Measurements from ENCODE around the gene WDR33.

DNA sequence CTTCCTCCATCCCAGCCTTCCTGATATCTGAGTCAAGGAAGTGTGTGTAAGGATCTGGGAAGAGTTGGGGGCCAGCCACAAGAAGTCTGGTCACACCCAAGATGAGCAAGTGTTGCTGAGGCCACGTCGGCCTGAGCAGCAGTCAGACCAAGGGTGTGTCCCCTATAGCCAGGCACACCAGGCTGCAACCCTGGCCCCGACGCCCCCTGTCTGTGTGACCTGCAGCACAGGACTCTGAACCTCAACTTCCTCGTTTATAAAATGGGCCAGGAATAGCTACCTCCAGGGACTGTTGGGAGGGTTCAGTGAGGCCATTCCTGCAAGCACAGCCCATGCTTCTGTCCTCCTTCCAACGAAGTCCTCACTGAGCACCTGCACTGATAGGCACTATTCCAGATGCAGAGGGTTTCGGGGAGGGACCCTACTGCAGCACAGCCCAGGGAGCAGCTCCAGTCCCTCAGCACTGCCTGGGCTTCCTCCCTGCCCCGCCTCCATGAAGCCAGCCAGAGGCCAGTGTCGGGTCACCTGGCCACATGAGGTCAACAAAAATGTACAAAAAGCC is 148.9 kb downstream of the WDR33 start:
- TF ChIP-seq, protein P1, sequence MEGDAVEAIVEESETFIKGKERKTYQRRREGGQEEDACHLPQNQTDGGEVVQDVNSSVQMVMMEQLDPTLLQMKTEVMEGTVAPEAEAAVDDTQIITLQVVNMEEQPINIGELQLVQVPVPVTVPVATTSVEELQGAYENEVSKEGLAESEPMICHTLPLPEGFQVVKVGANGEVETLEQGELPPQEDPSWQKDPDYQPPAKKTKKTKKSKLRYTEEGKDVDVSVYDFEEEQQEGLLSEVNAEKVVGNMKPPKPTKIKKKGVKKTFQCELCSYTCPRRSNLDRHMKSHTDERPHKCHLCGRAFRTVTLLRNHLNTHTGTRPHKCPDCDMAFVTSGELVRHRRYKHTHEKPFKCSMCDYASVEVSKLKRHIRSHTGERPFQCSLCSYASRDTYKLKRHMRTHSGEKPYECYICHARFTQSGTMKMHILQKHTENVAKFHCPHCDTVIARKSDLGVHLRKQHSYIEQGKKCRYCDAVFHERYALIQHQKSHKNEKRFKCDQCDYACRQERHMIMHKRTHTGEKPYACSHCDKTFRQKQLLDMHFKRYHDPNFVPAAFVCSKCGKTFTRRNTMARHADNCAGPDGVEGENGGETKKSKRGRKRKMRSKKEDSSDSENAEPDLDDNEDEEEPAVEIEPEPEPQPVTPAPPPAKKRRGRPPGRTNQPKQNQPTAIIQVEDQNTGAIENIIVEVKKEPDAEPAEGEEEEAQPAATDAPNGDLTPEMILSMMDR (IDR thresholded peaks at IDR 0.05), result no peak
- no peak for TF ChIP-seq POLR2A (IDR thresholded peaks at IDR 0.05)
- TF ChIP-seq EP300 (IDR thresholded peaks at IDR 0.05), result no peak
